ENCODE results near the gene PLB1.

Gene PLB1

GRCh38 chr2:28670856-28671255 lies 175.0 kb downstream of the PLB1 start:
- Histone ChIP-seq H2BK5ac (ENCODE audit: low read depth, low read length, poor library complexity, severe bottlenecking) (no peak overlapping the region), H2BK12ac (ENCODE audit: low read length in 2 of 2) (no peak overlapping the region), H3K4ac (ENCODE audit: low read depth in 1 of 2, low read length in 2 of 2) (no peak overlapping the region), H2BK15ac (ENCODE audit: low read depth, poor library complexity, severe bottlenecking) (no peak overlapping the region), H2AK5ac (ENCODE audit: low read length, severe bottlenecking) (no peak overlapping the region), H3K9me3 (ENCODE audit: control insufficient read depth, low read length) (peaks cover 6% of the 10 kb centered on the region), H3K18ac (ENCODE audit: low read depth in 1 of 2, low read length in 2 of 2) (no peak overlapping the region), H3K27me3 (ENCODE audit: control insufficient read depth in 1 of 2, insufficient read depth in 1 of 2, low read length in 2 of 2) (no peaks in the 10 kb centered on the region), H3K9ac (ENCODE audit: low read length) (no peak overlapping the region), H3K23ac (ENCODE audit: low read length in 2 of 2) (no peak overlapping the region), H3K4me2 (ENCODE audit: low read length, poor library complexity, severe bottlenecking) (no peak overlapping the region), H3K4me3 (ENCODE audit: insufficient read depth in 1 of 2, low read depth in 1 of 2, low read length in 2 of 2) (no peak overlapping the region), H4K91ac (ENCODE audit: low read length) (no peak overlapping the region), H3K27ac (ENCODE audit: low read length, poor library complexity, severe bottlenecking) (no peak overlapping the region), H3K79me1 (replicated peaks; ENCODE audit: low read length, poor library complexity, severe bottlenecking) (no peaks in the 10 kb centered on the region), H2AFZ (ENCODE audit: low read depth, low read length) (no peak overlapping the region), H4K8ac (ENCODE audit: low read length) (no peak overlapping the region), H3K4me1 (ENCODE audit: control insufficient read depth, insufficient read depth, low read depth, low read length) (no peaks in the 10 kb centered on the region), H2BK120ac (ENCODE audit: low read depth, low read length) (no peak overlapping the region), H3K36me3 (ENCODE audit: control insufficient read depth in 1 of 2, insufficient read depth in 2 of 2, low read depth in 1 of 2, low read length in 2 of 2) (no peaks in the 10 kb centered on the region), H3K14ac (ENCODE audit: low read length in 2 of 2) (no peak overlapping the region)
- WGBS, result 75% methylated on average over 2 of the region's 2 CpGs
- DNase-seq, result no peak

DNA sequence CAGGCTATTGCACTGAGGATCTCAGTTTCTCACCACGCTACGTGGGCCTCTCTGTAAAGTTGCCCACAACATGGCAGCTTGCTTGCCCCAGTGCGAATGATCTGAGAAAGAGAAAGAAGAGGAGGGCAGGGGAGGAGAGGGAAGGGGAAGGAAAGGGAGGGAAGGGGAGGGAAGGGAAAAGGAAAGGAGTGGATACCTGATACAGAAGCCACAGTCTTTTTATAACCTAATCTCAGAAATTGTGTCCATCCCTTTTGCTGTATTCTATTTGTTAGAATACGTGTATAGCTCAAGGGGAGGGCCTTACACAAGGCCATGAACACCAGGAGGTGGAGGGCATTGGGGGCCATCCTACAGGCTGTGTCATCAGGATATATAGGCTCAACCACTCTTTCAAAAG lies 177.5 kb downstream of the PLB1 start:
- Histone ChIP-seq H3K79me1 (replicated peaks; ENCODE audit: low read length, poor library complexity, severe bottlenecking) (no peaks in the 10 kb centered on the region), H3K18ac (ENCODE audit: low read depth in 1 of 2, low read length in 2 of 2) (no peak overlapping the region)
- WGBS, result 95% methylated on average over 4 of the region's 4 CpGs

GRCh38 chr2:28674062-28674712 lies 178.3 kb downstream of the PLB1 start:
- Histone ChIP-seq H3K27ac (ENCODE audit: low read length, poor library complexity, severe bottlenecking) (no peak overlapping the region), H3K4me2 (ENCODE audit: low read length, poor library complexity, severe bottlenecking) (no peak overlapping the region), H2BK12ac (ENCODE audit: low read length in 2 of 2) (peak overlapping the region in 1 of 2 experiments; percentile 22), H2AFZ (ENCODE audit: low read depth, low read length) (no peak overlapping the region), H4K91ac (ENCODE audit: low read length) (peak overlapping the region; percentile 40), H3K18ac (ENCODE audit: low read depth in 1 of 2, low read length in 2 of 2) (no peak overlapping the region), H4K8ac (ENCODE audit: low read length) (no peak overlapping the region), H2BK120ac (ENCODE audit: low read depth, low read length) (no peak overlapping the region), H2BK5ac (ENCODE audit: low read depth, low read length, poor library complexity, severe bottlenecking) (no peak overlapping the region), H2BK15ac (ENCODE audit: low read depth, poor library complexity, severe bottlenecking) (no peak overlapping the region), H3K9me3 (ENCODE audit: control insufficient read depth, low read length) (peaks cover 6% of the 10 kb centered on the region), H3K4me3 (ENCODE audit: insufficient read depth in 1 of 2, low read depth in 1 of 2, low read length in 2 of 2) (no peak overlapping the region), H3K79me1 (replicated peaks; ENCODE audit: low read length, poor library complexity, severe bottlenecking) (no peaks in the 10 kb centered on the region), H3K4ac (ENCODE audit: low read depth in 1 of 2, low read length in 2 of 2) (peak overlapping the region in 1 of 2 experiments; percentile 60), H3K4me1 (ENCODE audit: control insufficient read depth, insufficient read depth, low read depth, low read length) (peaks cover 2% of the 10 kb centered on the region), H2AK5ac (ENCODE audit: low read length, severe bottlenecking) (no peak overlapping the region), H3K36me3 (ENCODE audit: control insufficient read depth in 1 of 2, insufficient read depth in 2 of 2, low read depth in 1 of 2, low read length in 2 of 2) (no peaks in the 10 kb centered on the region), H3K27me3 (ENCODE audit: control insufficient read depth in 1 of 2, insufficient read depth in 1 of 2, low read length in 2 of 2) (no peaks in the 10 kb centered on the region), H3K14ac (ENCODE audit: low read length in 2 of 2) (no peak overlapping the region), H3K9ac (ENCODE audit: low read length) (no peak overlapping the region), H3K23ac (ENCODE audit: low read length in 2 of 2) (no peak overlapping the region)
- WGBS, result 45% methylated on average over 3 of the region's 3 CpGs
- peak; percentile 54 for DNase-seq

More for the DNA sequence above, 177.5 kb downstream of the PLB1 start:
- Histone ChIP-seq H4K91ac (ENCODE audit: low read length) (peak overlapping the region; percentile 19), H3K36me3 (ENCODE audit: control insufficient read depth in 1 of 2, insufficient read depth in 2 of 2, low read depth in 1 of 2, low read length in 2 of 2) (no peaks in the 10 kb centered on the region), H3K9ac (ENCODE audit: low read length) (no peak overlapping the region), H2AFZ (ENCODE audit: low read depth, low read length) (no peak overlapping the region), H4K8ac (ENCODE audit: low read length) (no peak overlapping the region), H2BK120ac (ENCODE audit: low read depth, low read length) (no peak overlapping the region), H3K4me2 (ENCODE audit: low read length, poor library complexity, severe bottlenecking) (no peak overlapping the region), H3K4ac (ENCODE audit: low read depth in 1 of 2, low read length in 2 of 2) (no peak overlapping the region), H3K23ac (ENCODE audit: low read length in 2 of 2) (no peak overlapping the region), H3K4me3 (ENCODE audit: insufficient read depth in 1 of 2, low read depth in 1 of 2, low read length in 2 of 2) (no peak overlapping the region), H2BK5ac (ENCODE audit: low read depth, low read length, poor library complexity, severe bottlenecking) (no peak overlapping the region), H3K27ac (ENCODE audit: low read length, poor library complexity, severe bottlenecking) (no peak overlapping the region), H3K9me3 (ENCODE audit: control insufficient read depth, low read length) (peaks cover 6% of the 10 kb centered on the region), H2BK12ac (ENCODE audit: low read length in 2 of 2) (no peak overlapping the region), H3K4me1 (ENCODE audit: control insufficient read depth, insufficient read depth, low read depth, low read length) (peaks cover 2% of the 10 kb centered on the region), H2BK15ac (ENCODE audit: low read depth, poor library complexity, severe bottlenecking) (no peak overlapping the region), H2AK5ac (ENCODE audit: low read length, severe bottlenecking) (no peak overlapping the region), H3K14ac (ENCODE audit: low read length in 2 of 2) (no peak overlapping the region), H3K27me3 (ENCODE audit: control insufficient read depth in 1 of 2, insufficient read depth in 1 of 2, low read length in 2 of 2) (no peaks in the 10 kb centered on the region)
- DNase-seq, result no peak

- Histone ChIP-seq H3K9ac (ENCODE audit: low read length) (no peak overlapping the region), H3K4me3 (ENCODE audit: insufficient read depth in 1 of 2, low read depth in 1 of 2, low read length in 2 of 2) (no peak overlapping the region), H3K14ac (ENCODE audit: low read length in 2 of 2) (peak overlapping the region in 1 of 2 experiments; percentile 12), H2BK5ac (ENCODE audit: low read depth, low read length, poor library complexity, severe bottlenecking) (no peak overlapping the region), H2AK5ac (ENCODE audit: low read length, severe bottlenecking) (no peak overlapping the region), H3K4me1 (ENCODE audit: control insufficient read depth, insufficient read depth, low read depth, low read length) (peaks cover 2% of the 10 kb centered on the region), H3K4ac (ENCODE audit: low read depth in 1 of 2, low read length in 2 of 2) (no peak overlapping the region), H2AFZ (ENCODE audit: low read depth, low read length) (no peak overlapping the region), H3K27ac (ENCODE audit: low read length, poor library complexity, severe bottlenecking) (no peak overlapping the region), H2BK15ac (ENCODE audit: low read depth, poor library complexity, severe bottlenecking) (no peak overlapping the region), H3K9me3 (ENCODE audit: control insufficient read depth, low read length) (peaks cover 6% of the 10 kb centered on the region), H3K79me1 (replicated peaks; ENCODE audit: low read length, poor library complexity, severe bottlenecking) (no peaks in the 10 kb centered on the region), H3K36me3 (ENCODE audit: control insufficient read depth in 1 of 2, insufficient read depth in 2 of 2, low read depth in 1 of 2, low read length in 2 of 2) (no peaks in the 10 kb centered on the region), H4K91ac (ENCODE audit: low read length) (no peak overlapping the region), H2BK12ac (ENCODE audit: low read length in 2 of 2) (peak overlapping the region in 1 of 2 experiments; percentile 29), H4K8ac (ENCODE audit: low read length) (no peak overlapping the region), H3K27me3 (ENCODE audit: control insufficient read depth in 1 of 2, insufficient read depth in 1 of 2, low read length in 2 of 2) (no peaks in the 10 kb centered on the region), H2BK120ac (ENCODE audit: low read depth, low read length) (no peak overlapping the region), H3K23ac (ENCODE audit: low read length in 2 of 2) (no peak overlapping the region), H3K18ac (ENCODE audit: low read depth in 1 of 2, low read length in 2 of 2) (no peak overlapping the region), H3K4me2 (ENCODE audit: low read length, poor library complexity, severe bottlenecking) (no peak overlapping the region)
- no peak for DNase-seq
- 78% methylated on average over 1 of the region's 1 CpG for WGBS
Observed at GRCh38 chr2:28674713-28675068, 178.8 kb downstream of the PLB1 start.
